Adipose tissue (tissue), 3 donors: Measurements from ENCODE around the gene OPCML. TPM values are rescaled to one million over a fixed set of nuclear protein-coding genes. Genes with fewer than 3 reads are reported as not detected.

Experiments used
- H3K27ac ChIP-seq: one replicate; pipeline ENCODE4 v1.5.1; 2013; ENCODE audit warnings: low read depth, low read length
- WGBS, 3 donors: extraction: QIAGEN DNeasy Blood & Tissue Kit; methylation state at CpG; one replicate each; pipeline ENCODE4 v1.1.7; 2013; 5-methylcytosine and 5-hydroxymethylcytosine counted together
- polyA plus RNA-seq, 3 donors: library from polyadenylated mRNA; stranded (reverse); fragments of 200-250 nt; gene quantifications; one replicate each; pipeline ENCODE4 v1.2.3, GENCODE V29; 2013
- donor health status: healthy with polysubstance abuse.
- donor health status: Bipolar disorder and iron deficiency.
- donor health status: healthy.

Gene OPCML
- polyA plus RNA-seq, 3 donors: 0.01 to 0.04 TPM; not detected in 1

GRCh38 chr11:133153031-133153430 is 379.3 kb downstream of the OPCML start:
- no peak overlapping the region for H3K27ac ChIP-seq
- 57 to 69% (median 65%) methylated on average over 18 of the region's 18 CpGs for WGBS, 3 donors

- H3K27ac ChIP-seq: no peak overlapping the region
- WGBS, 3 donors: 40 to 49% (median 49%) methylated on average over 5 of the region's 5 CpGs
Measured at GRCh38 chr11:133149698-133150097, 382.6 kb downstream of the OPCML start.

GRCh38 chr11:133147625-133148024 is 384.7 kb downstream of the OPCML start:
- 82 to 86% (median 83%) methylated on average over 8 of the region's 8 CpGs for whole genome bisulfite sequencing, 3 donors
- H3K27ac ChIP-seq: no peak overlapping the region

GRCh38 chr11:133146697-133147306 is 385.5 kb downstream of the OPCML start:
- H3K27ac ChIP-seq: no peak overlapping the region
- WGBS, 3 donors: 55 to 75% (median 72%) methylated on average over 7 of the region's 7 CpGs

GRCh38 chr11:133137939-133138338 is 394.4 kb downstream of the OPCML start:
- H3K27ac ChIP-seq: no peak overlapping the region
- WGBS, 3 donors: 42 to 66% (median 62%) methylated on average over 5 of the region's 5 CpGs

- H3K27ac ChIP-seq: no peak overlapping the region
- WGBS, 3 donors: 51 to 76% (median 65%) methylated on average over 2 of the region's 2 CpGs
Measured at GRCh38 chr11:133137270-133137669, 395.0 kb downstream of the OPCML start.

GRCh38 chr11:133136376-133136775 is 395.9 kb downstream of the OPCML start:
- H3K27ac ChIP-seq: no peak overlapping the region
- 57 to 64% (median 57%) methylated on average over 4 of the region's 4 CpGs for WGBS, 3 donors

- WGBS, 3 donors: 14 to 20% (median 16%) methylated on average over 11 of the region's 11 CpGs
Measured at GRCh38 chr11:133134314-133135173, 397.8 kb downstream of the OPCML start.

GRCh38 chr11:133133606-133134005 is 398.7 kb downstream of the OPCML start:
- WGBS, 3 donors: 39 to 72% (median 69%) methylated on average over 4 of the region's 4 CpGs
- no peak overlapping the region for H3K27ac ChIP-seq

More at GRCh38 chr11:133134314-133135173, 397.8 kb downstream of the OPCML start:
- no peak overlapping the region for H3K27ac ChIP-seq

GRCh38 chr11:133133050-133133449 is 399.3 kb downstream of the OPCML start:
- 56 to 63% (median 58%) methylated on average over 3 of the region's 3 CpGs for WGBS, 3 donors
- no peak overlapping the region for H3K27ac ChIP-seq

- 71 to 76% (median 73%) methylated on average over 7 of the region's 7 CpGs for WGBS, 3 donors
- H3K27ac ChIP-seq: no peak overlapping the region
Measured at GRCh38 chr11:133127741-133128140, 404.6 kb downstream of the OPCML start.

GRCh38 chr11:133123796-133124195 is 408.5 kb downstream of the OPCML start:
- no peak overlapping the region for H3K27ac ChIP-seq
- 42 to 54% (median 54%) methylated on average over 4 of the region's 4 CpGs for WGBS, 3 donors

- no peak overlapping the region for H3K27ac ChIP-seq
- WGBS, 3 donors: 46 to 62% (median 60%) methylated on average over 7 of the region's 7 CpGs
Measured at GRCh38 chr11:133123366-133123765, 408.9 kb downstream of the OPCML start.

- no peak overlapping the region for H3K27ac ChIP-seq
- WGBS, 3 donors: 12 to 42% (median 41%) methylated on average over 3 of the region's 3 CpGs
Measured at GRCh38 chr11:133122256-133122655, 410.0 kb downstream of the OPCML start.

- H3K27ac ChIP-seq: no peak overlapping the region
- WGBS, 3 donors: 65 to 74% (median 67%) methylated on average over 7 of the region's 7 CpGs
Measured at GRCh38 chr11:133118563-133119268, 413.6 kb downstream of the OPCML start.

GRCh38 chr11:133115099-133115498 is 417.2 kb downstream of the OPCML start:
- 78 to 87% (median 84%) methylated on average over 7 of the region's 7 CpGs for WGBS, 3 donors
- no peak overlapping the region for H3K27ac ChIP-seq

- H3K27ac ChIP-seq: no peak overlapping the region
- WGBS, 3 donors: 43 to 67% (median 65%) methylated on average over 3 of the region's 3 CpGs
Measured at GRCh38 chr11:133107763-133108162, 424.5 kb downstream of the OPCML start.

- no peak overlapping the region for H3K27ac ChIP-seq
- 41 to 81% (median 73%) methylated on average over 4 of the region's 4 CpGs for whole genome bisulfite sequencing, 3 donors
Measured at GRCh38 chr11:133107136-133107535, 425.2 kb downstream of the OPCML start.

- no peak overlapping the region for H3K27ac ChIP-seq
- 88 to 93% (median 88%) methylated on average over 1 of the region's 1 CpG for WGBS, 3 donors
Measured at GRCh38 chr11:133106417-133106816, 425.9 kb downstream of the OPCML start.
